HG02759 (cell line): ENCODE results near the gene HSPA4.
"Not testable (repeated sequence)": the region's sequence is repeated elsewhere in the genome, so short reads cannot be mapped to it uniquely, and the experiment has no call there.

Experiments used
- ATAC-seq: cut with Tn5 transposase; IDR thresholded peaks from one replicate; pipeline ENCODE4 v1.9.1; 2021; ENCODE audit warnings: mild to moderate bottlenecking, moderate library complexity; ENCODE audit not compliant: unreplicated experiment

The HSPA4 gene

GRCh38 chr5:133121611-133122150 is 69.9 kb downstream of the HSPA4 start:
- no peak for ATAC-seq

- ATAC-seq, result no peak
These were observed 70.9 kb downstream of the HSPA4 start for GRCh38 chr5:133122711-133123110.

GRCh38 chr5:133123297-133123696 is 71.5 kb downstream of the HSPA4 start:
- no peak for ATAC-seq

- no peak for ATAC-seq
These were observed 73.1 kb downstream of the HSPA4 start for GRCh38 chr5:133124891-133125290.

GRCh38 chr5:133128066-133128465 is 76.3 kb downstream of the HSPA4 start:
- no peak for ATAC-seq

- no peak for ATAC-seq
These were observed 77.5 kb downstream of the HSPA4 start for GRCh38 chr5:133129289-133129688.

- no peak for ATAC-seq
These were observed 78.1 kb downstream of the HSPA4 start for GRCh38 chr5:133129950-133130349.

- ATAC-seq, result no peak
These were observed 78.7 kb downstream of the HSPA4 start for GRCh38 chr5:133130387-133131118.

GRCh38 chr5:133132717-133133116 is 80.9 kb downstream of the HSPA4 start:
- ATAC-seq, result no peak

- not testable (repeated sequence) for ATAC-seq
These were observed 81.4 kb downstream of the HSPA4 start for GRCh38 chr5:133133241-133133640.

GRCh38 chr5:133136890-133137289 is 85.1 kb downstream of the HSPA4 start:
- ATAC-seq, result not testable (repeated sequence)

- no peak for ATAC-seq
These were observed 88.5 kb downstream of the HSPA4 start for GRCh38 chr5:133140311-133140710.

- ATAC-seq, result no peak
These were observed 89.9 kb downstream of the HSPA4 start for GRCh38 chr5:133141746-133142145.

- no peak for ATAC-seq
These were observed 91.0 kb downstream of the HSPA4 start for GRCh38 chr5:133142782-133143181.

- ATAC-seq, result no peak
These were observed 92.6 kb downstream of the HSPA4 start for GRCh38 chr5:133144245-133144981.

- ATAC-seq, result no peak
These were observed 93.8 kb downstream of the HSPA4 start for GRCh38 chr5:133145436-133146170.

- no peak for ATAC-seq
These were observed 95.6 kb downstream of the HSPA4 start for GRCh38 chr5:133147411-133147810.

- no peak for ATAC-seq
These were observed 96.2 kb downstream of the HSPA4 start for GRCh38 chr5:133147815-133148567.

GRCh38 chr5:133149345-133149744 is 97.5 kb downstream of the HSPA4 start:
- ATAC-seq, result no peak

- no peak for ATAC-seq
These were observed 99.2 kb downstream of the HSPA4 start for GRCh38 chr5:133150909-133151544.
